Skeletal muscle satellite cell (primary cell): Measurements from ENCODE around the gene HIGD1C.
A peak's percentile ranks its signal among the peaks of the same experiment; 100 is the strongest.
"Not testable (repeated sequence)": the region's sequence is repeated elsewhere in the genome, so short reads cannot be mapped to it uniquely, and the experiment has no call there.

Source experiments
- H3K27me3 ChIP-seq: 2 replicates; pipeline ENCODE4 v1.7.0; 2013; ENCODE audit warnings: low read length; ENCODE audit not compliant: control insufficient read depth, insufficient read depth
- H3K36me3 ChIP-seq: 2 replicates; pipeline ENCODE4 v1.7.0; 2013; ENCODE audit warnings: mild to moderate bottlenecking, control low read depth, low read length; ENCODE audit not compliant: insufficient read depth
- H3K4me1 ChIP-seq: 2 replicates; pipeline ENCODE4 v1.7.0; 2013; ENCODE audit warnings: low read length; ENCODE audit not compliant: control insufficient read depth, insufficient read depth
- H3K4me2 ChIP-seq: 2 replicates; pipeline ENCODE4 v1.7.0; 2013; ENCODE audit warnings: mild to moderate bottlenecking, low read length
- H3K4me3 ChIP-seq: 2 replicates; pipeline ENCODE4 v1.7.0; 2013; ENCODE audit warnings: low read length
- H3K9ac ChIP-seq: 2 replicates; pipeline ENCODE4 v1.7.0; 2013; ENCODE audit warnings: mild to moderate bottlenecking, low read depth, low read length, moderate library complexity
- H3K9me3 ChIP-seq: replicated peaks from 2 replicates; pipeline ENCODE4 v1.7.0; 2013; ENCODE audit warnings: mild to moderate bottlenecking, control low read depth, low read length

The HIGD1C gene

GRCh38 chr12:50934981-50935807, 17.1 kb upstream of the HIGD1C start:
- H3K9me3 ChIP-seq, result no peaks in the 10 kb centered on the region
- peaks cover 12% of the 10 kb centered on the region for H3K4me1 ChIP-seq
- no peak overlapping the region for H3K9ac ChIP-seq
- H3K4me2 ChIP-seq, result peak overlapping the region; percentile 55
- H3K36me3 ChIP-seq, result no peaks in the 10 kb centered on the region
- no peaks in the 10 kb centered on the region for H3K27me3 ChIP-seq
- no peak overlapping the region for H3K4me3 ChIP-seq

GRCh38 chr12:50936821-50937530, 15.4 kb upstream of the HIGD1C start:
- Histone ChIP-seq H3K36me3 (no peaks in the 10 kb centered on the region), H3K9me3 (no peaks in the 10 kb centered on the region), H3K4me3 (no peak overlapping the region), H3K27me3 (no peaks in the 10 kb centered on the region), H3K4me1 (peaks cover 12% of the 10 kb centered on the region), H3K9ac (no peak overlapping the region), H3K4me2 (no peak overlapping the region)

GRCh38 chr12:50937653-50938052, 14.7 kb upstream of the HIGD1C start:
- Histone ChIP-seq H3K27me3 (no peaks in the 10 kb centered on the region), H3K9ac (no peak overlapping the region), H3K36me3 (no peaks in the 10 kb centered on the region), H3K4me2 (no peak overlapping the region), H3K4me1 (peaks cover 12% of the 10 kb centered on the region), H3K4me3 (no peak overlapping the region), H3K9me3 (no peaks in the 10 kb centered on the region)

- no peaks in the 10 kb centered on the region for H3K36me3 ChIP-seq
- no peaks in the 10 kb centered on the region for H3K27me3 ChIP-seq
- no peak overlapping the region for H3K9ac ChIP-seq
- no peaks in the 10 kb centered on the region for H3K9me3 ChIP-seq
- H3K4me2 ChIP-seq, result no peak overlapping the region
- no peaks in the 10 kb centered on the region for H3K4me1 ChIP-seq
- H3K4me3 ChIP-seq, result no peak overlapping the region
Measured at GRCh38 chr12:50947933-50948626, 4.3 kb upstream of the HIGD1C start.

DNA sequence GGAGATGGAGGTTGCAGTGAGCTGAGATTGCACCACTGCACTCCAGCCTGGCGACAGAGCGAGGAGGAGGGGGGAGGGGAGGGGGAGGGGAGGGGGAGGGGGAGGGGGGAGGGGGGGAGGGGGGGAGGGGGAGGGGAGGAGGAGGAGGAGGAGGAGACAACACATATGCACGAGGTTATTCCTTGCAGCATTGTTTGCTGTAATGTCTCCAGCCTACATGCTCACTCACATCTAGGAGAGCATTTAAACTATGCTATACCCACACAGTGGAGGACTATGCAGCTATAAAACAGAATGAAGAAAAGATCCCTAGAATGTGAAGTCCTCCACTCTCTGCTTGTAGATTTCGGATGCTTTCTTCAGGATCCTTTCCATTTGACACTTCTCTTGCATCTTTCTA, 3.5 kb upstream of the HIGD1C start:
- Histone ChIP-seq H3K36me3 (no peaks in the 10 kb centered on the region), H3K9me3 (no peaks in the 10 kb centered on the region), H3K4me3 (no peak overlapping the region)

DNA sequence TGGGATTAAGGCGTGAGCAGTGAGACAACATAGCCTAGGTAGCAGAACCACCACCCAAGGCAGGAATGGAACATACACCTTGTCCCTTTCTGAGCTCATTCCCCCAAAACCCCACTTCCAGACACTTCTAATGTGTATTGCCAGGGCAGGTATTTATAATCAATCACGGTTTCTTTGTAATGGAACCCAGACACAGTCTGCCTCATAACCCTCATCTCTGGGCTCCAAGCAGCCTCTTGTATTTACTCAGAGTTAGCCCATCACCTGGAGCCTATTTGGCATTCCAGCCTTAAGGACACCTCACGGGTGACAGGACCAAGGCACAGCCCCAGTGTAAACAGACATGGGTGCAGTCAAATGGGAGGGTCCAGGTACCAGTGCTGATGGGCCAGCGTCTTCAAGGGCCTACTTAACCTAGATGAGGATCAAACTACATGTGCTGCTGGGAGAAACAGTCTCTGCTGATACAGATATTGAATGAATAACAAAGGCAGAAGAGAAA, 2.5 kb upstream of the HIGD1C start:
- no peaks in the 10 kb centered on the region for H3K4me1 ChIP-seq
- H3K9me3 ChIP-seq, result no peaks in the 10 kb centered on the region
- no peaks in the 10 kb centered on the region for H3K27me3 ChIP-seq
- H3K4me3 ChIP-seq, result no peak overlapping the region
- no peaks in the 10 kb centered on the region for H3K36me3 ChIP-seq
- H3K4me2 ChIP-seq, result no peak overlapping the region
- H3K9ac ChIP-seq, result no peak overlapping the region

More for the DNA sequence above, 3.5 kb upstream of the HIGD1C start:
- no peak overlapping the region for H3K9ac ChIP-seq
- no peaks in the 10 kb centered on the region for H3K27me3 ChIP-seq
- no peaks in the 10 kb centered on the region for H3K4me1 ChIP-seq
- H3K4me2 ChIP-seq, result no peak overlapping the region

- H3K9ac ChIP-seq, result no peak overlapping the region
- no peaks in the 10 kb centered on the region for H3K9me3 ChIP-seq
- H3K4me1 ChIP-seq, result no peaks in the 10 kb centered on the region
- no peaks in the 10 kb centered on the region for H3K36me3 ChIP-seq
- H3K4me2 ChIP-seq, result no peak overlapping the region
- no peak overlapping the region for H3K4me3 ChIP-seq
- no peaks in the 10 kb centered on the region for H3K27me3 ChIP-seq
Measured at GRCh38 chr12:50951112-50951511, 1.2 kb upstream of the HIGD1C start.

- Histone ChIP-seq H3K36me3 (no peaks in the 10 kb centered on the region), H3K4me1 (no peaks in the 10 kb centered on the region), H3K4me2 (no peak overlapping the region), H3K9me3 (no peaks in the 10 kb centered on the region), H3K9ac (no peak overlapping the region), H3K27me3 (no peaks in the 10 kb centered on the region), H3K4me3 (no peak overlapping the region)
Measured at GRCh38 chr12:50953047-50953446, 703 bp downstream of the HIGD1C start.

GRCh38 chr12:50954789-50955188, 2.4 kb downstream of the HIGD1C start:
- not testable (repeated sequence) for H3K27me3 ChIP-seq, H3K36me3 ChIP-seq, H3K4me1 ChIP-seq, H3K9ac ChIP-seq, H3K9me3 ChIP-seq, H3K4me3 ChIP-seq, H3K4me2 ChIP-seq

DNA sequence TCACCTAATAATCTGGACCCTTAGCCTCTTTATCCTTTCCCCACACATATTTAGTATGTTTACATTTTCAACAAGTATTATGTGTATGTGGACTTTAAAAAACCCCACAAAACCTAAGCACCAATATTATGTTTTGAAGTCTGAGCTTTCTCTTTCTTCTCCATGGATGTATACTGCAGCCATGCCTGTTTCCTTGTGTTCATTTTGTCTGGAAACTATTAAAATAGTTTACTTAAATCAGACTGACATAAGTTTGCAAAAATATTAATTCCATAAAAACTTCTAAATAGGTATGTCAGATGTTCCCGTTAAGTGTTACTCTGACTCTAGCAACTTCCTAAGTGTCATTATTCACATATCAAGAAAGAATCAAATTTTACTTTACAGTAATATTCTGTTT, 2.9 kb downstream of the HIGD1C start:
- H3K36me3 ChIP-seq, result no peaks in the 10 kb centered on the region
- no peak overlapping the region for H3K9ac ChIP-seq
- no peak overlapping the region for H3K4me2 ChIP-seq
- H3K9me3 ChIP-seq, result no peaks in the 10 kb centered on the region
- H3K4me1 ChIP-seq, result no peaks in the 10 kb centered on the region
- no peak overlapping the region for H3K4me3 ChIP-seq
- H3K27me3 ChIP-seq, result no peaks in the 10 kb centered on the region

GRCh38 chr12:50955697-50956096, 3.4 kb downstream of the HIGD1C start:
- H3K9ac ChIP-seq, result no peak overlapping the region
- H3K9me3 ChIP-seq, result no peaks in the 10 kb centered on the region
- H3K4me2 ChIP-seq, result no peak overlapping the region
- H3K4me1 ChIP-seq, result no peaks in the 10 kb centered on the region
- H3K4me3 ChIP-seq, result no peak overlapping the region
- no peaks in the 10 kb centered on the region for H3K36me3 ChIP-seq
- no peaks in the 10 kb centered on the region for H3K27me3 ChIP-seq
